ENCODE measurements around the gene DCLK1. TPM values are rescaled to one million over a fixed set of nuclear protein-coding genes. Genes with fewer than 3 reads are reported as not detected.

The DCLK1 gene
- total and polyA plus RNA-seq, 10 of the 15 experiments (the other 5 are each of a cell fraction or from before 2014, with no cell fraction given): not detected

DNA sequence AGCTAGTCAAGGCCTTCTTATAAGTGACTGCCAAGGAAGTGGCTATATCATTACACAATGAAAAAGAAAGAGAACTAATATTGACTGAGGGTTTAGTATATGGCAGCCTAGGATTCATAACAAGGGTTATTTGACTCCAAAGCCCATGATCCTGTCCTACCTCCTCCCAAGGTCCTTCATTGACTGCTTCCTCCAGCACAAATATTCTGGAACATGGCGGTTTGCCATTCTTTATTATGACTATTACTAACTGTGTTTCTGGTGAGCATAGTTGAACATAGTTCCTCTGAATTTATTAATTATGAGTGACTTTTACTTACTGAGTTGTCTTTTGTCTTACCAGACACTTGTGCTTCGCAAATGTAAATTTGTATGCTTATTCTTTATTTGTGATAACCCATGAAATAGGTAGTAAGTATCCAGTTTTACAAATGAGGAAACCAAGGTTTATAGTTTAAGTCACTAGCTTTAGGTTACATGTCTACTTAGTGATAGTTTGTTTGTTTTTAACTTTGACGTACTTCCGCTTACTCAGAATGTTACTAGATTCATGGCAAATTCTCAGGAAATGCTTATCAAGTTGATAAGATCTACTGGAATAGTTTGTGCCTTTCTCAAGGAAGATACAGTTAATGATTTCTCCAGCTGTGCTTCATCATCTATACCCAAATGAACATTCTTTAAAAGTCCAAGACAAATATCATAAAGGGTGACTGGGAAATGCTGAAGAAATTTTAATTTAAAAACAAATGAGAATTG lies 15.5 kb upstream of the DCLK1 start (continued):
- TF ChIP-seq MTA3 (IDR thresholded peaks at IDR 0.05; ENCODE audit: borderline replicate concordance, low read length) (no peak), KDM1A (IDR thresholded peaks at IDR 0.05; ENCODE audit: borderline replicate concordance) (no peak)

- 38% methylated on average over 2 of the region's 2 CpGs for WGBS (ENCODE audit: insufficient coverage, insufficient replicate concordance, low lambda C conversion rate, missing lambda C conversion rate)
- DNase-seq (ENCODE audit: low read depth, low spot score): no peak
- TF ChIP-seq MAX (IDR thresholded peaks at IDR 0.05; ENCODE audit: low read depth, low read length): no peak
- TF ChIP-seq ESRRA (IDR thresholded peaks at IDR 0.05; ENCODE audit: low read length): no peak
- TF ChIP-seq, protein P1, sequence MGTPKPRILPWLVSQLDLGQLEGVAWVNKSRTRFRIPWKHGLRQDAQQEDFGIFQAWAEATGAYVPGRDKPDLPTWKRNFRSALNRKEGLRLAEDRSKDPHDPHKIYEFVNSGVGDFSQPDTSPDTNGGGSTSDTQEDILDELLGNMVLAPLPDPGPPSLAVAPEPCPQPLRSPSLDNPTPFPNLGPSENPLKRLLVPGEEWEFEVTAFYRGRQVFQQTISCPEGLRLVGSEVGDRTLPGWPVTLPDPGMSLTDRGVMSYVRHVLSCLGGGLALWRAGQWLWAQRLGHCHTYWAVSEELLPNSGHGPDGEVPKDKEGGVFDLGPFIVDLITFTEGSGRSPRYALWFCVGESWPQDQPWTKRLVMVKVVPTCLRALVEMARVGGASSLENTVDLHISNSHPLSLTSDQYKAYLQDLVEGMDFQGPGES (IDR thresholded peaks at IDR 0.05): no peak
- no peak for TF ChIP-seq RCOR1 (conservative IDR thresholded peaks at IDR 0.05; ENCODE audit: low read depth, low read length)
- TF ChIP-seq RAD21 (IDR thresholded peaks at IDR 0.05; ENCODE audit: insufficient read depth, low read depth, low read length): no peak
- TF ChIP-seq HCFC1 (IDR thresholded peaks at IDR 0.05; ENCODE audit: low read length): no peak
- no peaks in the 10 kb centered on the region for H3K36me3 ChIP-seq (ENCODE audit: control insufficient read depth in 2 of 2, insufficient read depth in 2 of 2, low read length in 1 of 2)
- no peak overlapping the region for H3K4me3 ChIP-seq
- H3K27me3 ChIP-seq (replicated peaks in 1 of 2; ENCODE audit: control insufficient read depth in 2 of 2, insufficient read depth in 2 of 2, low read length in 1 of 2): no peaks in the 10 kb centered on the region
- no peak for FAIRE-seq
- RAD21 ChIA-PET (ENCODE audit: unreplicated experiment): no interaction called here
- no peaks in the 10 kb centered on the region for H3K9me3 ChIP-seq (replicated peaks; ENCODE audit: control insufficient read depth, insufficient read depth, low read length)
- no peaks in the 10 kb centered on the region for H3K79me2 ChIP-seq (ENCODE audit: control insufficient read depth, insufficient read depth, low read length)
- POLR2A ChIA-PET: no interaction called here
- no peak overlapping the region for H3K27ac ChIP-seq (ENCODE audit: control insufficient read depth, insufficient read depth)
- H3K4me1 ChIP-seq (ENCODE audit: control insufficient read depth, insufficient read depth, low read length): no peaks in the 10 kb centered on the region
- H2AFZ ChIP-seq (ENCODE audit: control insufficient read depth, low read depth, low read length): no peak overlapping the region
- BruUV-seq (replicated peaks): no TSS peak
- no peak for ATAC-seq
- no peaks in the 10 kb centered on the region for H4K20me1 ChIP-seq (ENCODE audit: control insufficient read depth, insufficient read depth)
- H3K9ac ChIP-seq (ENCODE audit: control insufficient read depth, insufficient read depth, low read length): no peak overlapping the region
- intact Hi-C loops (cut with micrococcal nuclease; ENCODE audit: unreplicated experiment) (no loop called here), in situ Hi-C loops (cut with MboI) (no loop called here)
- SMC1A ChIA-PET (ENCODE audit: uncharacterized antibody, unreplicated experiment): no interaction called here
- no peak overlapping the region for H3K4me2 ChIP-seq (ENCODE audit: control insufficient read depth, insufficient read depth)
- CTCF ChIA-PET: no interaction called here
Measured at GRCh38 chr13:36143738-36144137, 12.6 kb upstream of the DCLK1 start.
